Measurements from ENCODE around the gene GFRA1. TPM values are rescaled to one million over a fixed set of nuclear protein-coding genes. Genes with fewer than 3 reads are reported as not detected.

Gene GFRA1
- total and polyA plus RNA-seq, 2 of the 4 experiments (the other 2 are of a cell fraction), result 9.1 to 9.3 TPM

DNA sequence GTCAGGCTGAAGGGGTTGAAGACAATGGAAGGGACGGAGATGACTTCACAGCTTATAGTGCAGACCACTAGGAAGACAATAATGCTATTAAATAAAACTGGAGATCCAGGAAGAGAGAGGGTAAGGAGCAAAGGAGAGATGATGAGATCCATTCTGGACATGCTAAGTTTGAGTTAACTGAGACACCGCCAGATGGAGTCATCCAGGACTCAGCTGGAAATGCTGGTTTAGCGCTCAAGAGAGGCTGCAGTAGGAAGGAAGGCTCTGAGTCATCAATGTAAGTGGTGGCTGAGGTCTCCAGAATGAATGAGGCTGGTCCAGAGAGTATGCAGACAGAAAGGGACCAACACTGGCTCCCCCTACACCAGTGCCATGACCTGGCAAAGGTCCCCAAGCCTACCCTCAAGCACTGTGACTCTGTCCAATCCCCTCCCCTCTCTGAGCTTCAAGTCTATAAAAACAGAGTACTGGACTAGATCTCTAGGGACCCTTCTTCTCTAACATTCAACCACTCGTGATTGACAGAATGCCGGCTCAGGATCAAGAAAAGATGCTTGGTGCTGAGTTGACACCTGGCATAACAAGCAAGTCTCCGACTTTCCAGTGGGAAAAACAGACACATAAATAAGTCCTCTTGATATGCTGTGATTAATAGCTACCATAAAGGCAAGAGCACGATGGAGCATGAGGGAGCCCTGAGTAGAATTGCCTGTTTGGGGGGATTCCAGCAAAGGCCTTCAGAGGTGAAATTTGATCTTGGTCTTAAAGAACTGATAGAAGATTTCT is 8.9 kb downstream of the GFRA1 start:
- BruUV-seq (replicated peaks), result no TSS peak
- H3K4me2 ChIP-seq (ENCODE audit: low read depth, low read length), result no peak overlapping the region
- H3K56ac ChIP-seq (ENCODE audit: extremely low read depth, insufficient read depth, low read length), result no peak overlapping the region
- no peak overlapping the region for H2AK5ac ChIP-seq (ENCODE audit: low read depth, low read length)
- no peak overlapping the region for H3K18ac ChIP-seq (ENCODE audit: low read depth, low read length)
- no peak overlapping the region for H2BK5ac ChIP-seq (ENCODE audit: low read depth, low read length, poor library complexity, severe bottlenecking)
- H2AK9ac ChIP-seq (replicated peaks; ENCODE audit: low read depth, low read length, poor library complexity), result no peak overlapping the region
- 67% methylated on average over 1 of the region's 7 CpGs; no CpG with 5 or more reads in 1 of the 2 experiments for WGBS, 2 experiments (ENCODE audit: extremely low coverage in 2 of 2, insufficient read length in 1 of 2)
- H2BK15ac ChIP-seq (ENCODE audit: low read depth, low read length), result no peak overlapping the region
- POLR2A ChIA-PET (ENCODE audit: unreplicated experiment), result no interaction called here
- peak; percentile 10 for DNase-seq
- no peak overlapping the region for H3K23ac ChIP-seq (ENCODE audit: low read depth, low read length)
- in situ Hi-C loops (cut with MboI; ENCODE audit: low sequenced_read_pairs), result no loop called here
- H3K27ac ChIP-seq (ENCODE audit: insufficient read depth, low read length), result no peak overlapping the region
- H3K4me3 ChIP-seq (ENCODE audit: insufficient read depth, low read depth, low read length), result no peak overlapping the region
- H3K9ac ChIP-seq (ENCODE audit: low read depth, low read length), result no peak overlapping the region
- CTCF ChIA-PET, result no interaction called here
- no peak overlapping the region for H3K4ac ChIP-seq (ENCODE audit: low read depth, low read length)
- no peak overlapping the region for H2AFZ ChIP-seq (replicated peaks; ENCODE audit: low read length, poor library complexity)
- no peaks in the 10 kb centered on the region for H3K36me3 ChIP-seq (ENCODE audit: control insufficient read depth, insufficient read depth, low read length)
- no peak overlapping the region for H4K91ac ChIP-seq (ENCODE audit: insufficient read depth, low read depth, low read length)
- no peak for ATAC-seq (ENCODE audit: low read depth)
- no peaks in the 10 kb centered on the region for H4K20me1 ChIP-seq (ENCODE audit: insufficient read depth, low read length)
- no peaks in the 10 kb centered on the region for H3K9me1 ChIP-seq (ENCODE audit: insufficient read depth, low read length)
- no peak overlapping the region for H2BK20ac ChIP-seq (ENCODE audit: low read depth, low read length)
- TF ChIP-seq MAZ (IDR thresholded peaks at IDR 0.05; ENCODE audit: borderline replicate concordance, low read depth, low read length), result no peak
- TF ChIP-seq, protein P1, sequence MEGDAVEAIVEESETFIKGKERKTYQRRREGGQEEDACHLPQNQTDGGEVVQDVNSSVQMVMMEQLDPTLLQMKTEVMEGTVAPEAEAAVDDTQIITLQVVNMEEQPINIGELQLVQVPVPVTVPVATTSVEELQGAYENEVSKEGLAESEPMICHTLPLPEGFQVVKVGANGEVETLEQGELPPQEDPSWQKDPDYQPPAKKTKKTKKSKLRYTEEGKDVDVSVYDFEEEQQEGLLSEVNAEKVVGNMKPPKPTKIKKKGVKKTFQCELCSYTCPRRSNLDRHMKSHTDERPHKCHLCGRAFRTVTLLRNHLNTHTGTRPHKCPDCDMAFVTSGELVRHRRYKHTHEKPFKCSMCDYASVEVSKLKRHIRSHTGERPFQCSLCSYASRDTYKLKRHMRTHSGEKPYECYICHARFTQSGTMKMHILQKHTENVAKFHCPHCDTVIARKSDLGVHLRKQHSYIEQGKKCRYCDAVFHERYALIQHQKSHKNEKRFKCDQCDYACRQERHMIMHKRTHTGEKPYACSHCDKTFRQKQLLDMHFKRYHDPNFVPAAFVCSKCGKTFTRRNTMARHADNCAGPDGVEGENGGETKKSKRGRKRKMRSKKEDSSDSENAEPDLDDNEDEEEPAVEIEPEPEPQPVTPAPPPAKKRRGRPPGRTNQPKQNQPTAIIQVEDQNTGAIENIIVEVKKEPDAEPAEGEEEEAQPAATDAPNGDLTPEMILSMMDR (conservative IDR thresholded peaks at IDR 0.05; ENCODE audit: low read depth, low read length), result no peak
- TF ChIP-seq USF2 (IDR thresholded peaks at IDR 0.05; ENCODE audit: low read depth, low read length), result no peak
- no peak for TF ChIP-seq NFE2L2 (IDR thresholded peaks at IDR 0.05; ENCODE audit: low read depth, low read length)
- no peak for TF ChIP-seq RCOR1 (IDR thresholded peaks at IDR 0.05; ENCODE audit: insufficient replicate concordance, low read length)
- no peak for TF ChIP-seq BHLHE40 (IDR thresholded peaks at IDR 0.05; ENCODE audit: low read depth, low read length)
- H3K4me1 ChIP-seq (ENCODE audit: control insufficient read depth, insufficient read depth, low read length), result no peaks in the 10 kb centered on the region
- dilution Hi-C loops (cut with HindIII; ENCODE audit: low sequenced_read_pairs, unreplicated experiment), result no loop called here
- intact Hi-C loops (cut with micrococcal nuclease), result no loop called here
- no peaks in the 10 kb centered on the region for H3K79me1 ChIP-seq (ENCODE audit: low read depth in 1 of 2, low read length in 2 of 2)
- H4K5ac ChIP-seq (ENCODE audit: low read depth, low read length), result no peak overlapping the region
- H2BK120ac ChIP-seq (ENCODE audit: low read depth, low read length), result no peak overlapping the region
- no peak overlapping the region for H3K14ac ChIP-seq (replicated peaks; ENCODE audit: low read depth, low read length)
- H3K27me3 ChIP-seq (ENCODE audit: control insufficient read depth, insufficient read depth, low read length), result no peaks in the 10 kb centered on the region
- H3K9me3 ChIP-seq (ENCODE audit: control insufficient read depth, insufficient read depth, low read length), result no peaks in the 10 kb centered on the region
- no peak overlapping the region for H4K8ac ChIP-seq (ENCODE audit: low read depth in 2 of 2, low read length in 2 of 2)
